Hippocampal formation (tissue), 2 donors: ENCODE data around the gene SORCS3.
A peak's percentile ranks its signal among the peaks of the same experiment; 100 is the strongest.
"Not testable (repeated sequence)": the region's sequence is repeated elsewhere in the genome, so short reads cannot be mapped to it uniquely, and the experiment has no call there.

Source experiments
- DNase-seq, 2 donors: peaks; one replicate each; lab custom pipeline; 2025; lab: John Stamatoyannopoulos, UW

The SORCS3 gene

DNA sequence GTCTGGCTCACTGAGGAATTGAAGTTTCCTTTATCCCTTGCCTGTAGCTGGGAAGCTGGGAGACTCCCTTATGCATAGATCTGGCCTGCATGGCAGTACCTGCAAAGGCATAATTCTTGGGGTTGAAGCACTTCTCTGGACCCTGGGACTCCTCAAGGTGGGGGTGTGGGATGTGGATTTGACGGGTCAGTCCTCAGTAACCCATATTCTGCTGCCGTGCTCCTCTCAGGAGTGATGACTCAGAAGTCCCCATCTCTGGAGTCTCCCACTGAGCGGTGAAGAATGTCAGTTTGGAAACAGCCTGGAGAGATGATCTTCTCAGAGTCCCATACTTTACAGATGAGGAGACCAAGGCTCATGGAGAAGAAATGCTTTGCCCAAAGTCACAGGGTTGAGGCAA is 49.0 kb downstream of the SORCS3 start:
- no peak for DNase-seq

DNA sequence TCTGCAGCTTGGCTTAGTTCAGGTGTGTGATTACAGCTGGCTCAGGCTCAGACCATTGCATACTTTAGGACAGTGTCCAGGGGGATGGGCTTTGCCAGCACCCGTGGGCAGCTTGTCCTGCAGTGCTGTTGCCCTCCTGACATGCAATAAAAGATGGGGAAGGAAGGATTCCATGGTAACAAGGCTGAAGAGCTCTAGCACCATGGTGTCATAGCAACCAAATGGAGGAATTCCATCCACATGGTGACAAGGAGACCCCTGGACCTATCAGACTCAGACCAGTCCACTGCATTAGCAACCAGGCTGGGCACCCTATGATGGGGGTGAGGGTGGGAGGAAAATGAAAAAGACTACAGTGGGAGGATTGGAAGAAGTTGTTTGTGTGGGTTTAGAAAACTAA is 49.9 kb downstream of the SORCS3 start:
- no peak for DNase-seq

DNA sequence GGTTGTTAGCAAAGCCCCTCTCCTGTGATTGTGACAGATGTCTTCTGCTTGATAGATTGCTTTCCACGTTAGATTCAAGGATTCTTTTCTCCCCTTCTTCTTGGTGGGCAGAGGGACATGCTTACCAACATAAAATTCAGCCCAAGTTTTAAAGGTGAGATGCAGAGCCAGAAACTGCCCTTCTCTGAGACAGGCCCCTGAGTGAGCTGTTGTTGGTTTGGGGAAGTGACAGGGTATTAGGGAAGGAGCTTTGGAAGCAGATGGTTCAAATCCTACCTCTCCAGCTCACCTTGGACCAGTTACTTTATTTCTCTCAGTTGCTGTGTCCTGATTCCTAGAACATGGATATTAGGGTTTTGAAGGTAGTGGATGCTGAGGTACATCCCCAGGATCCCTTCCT is 53.0 kb downstream of the SORCS3 start:
- no peak for DNase-seq

DNA sequence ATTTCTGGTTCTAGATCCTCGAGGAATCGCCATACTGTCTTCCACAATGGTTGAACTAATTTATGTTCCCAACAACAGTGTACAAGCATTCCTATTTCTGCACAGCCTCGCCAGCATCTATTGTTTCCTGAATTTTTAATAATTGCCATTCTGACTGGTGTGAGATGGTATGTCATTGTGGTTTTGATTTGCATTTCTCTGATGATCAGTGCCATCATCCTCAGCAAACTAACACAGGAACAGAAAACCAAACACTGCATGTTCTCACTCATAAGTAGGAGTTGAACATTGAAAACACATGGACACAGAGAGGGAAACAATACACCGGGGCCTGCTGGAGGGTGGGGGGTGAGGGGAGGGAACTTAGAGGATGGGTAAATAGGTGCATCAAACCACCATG is 62.2 kb downstream of the SORCS3 start:
- not testable (repeated sequence) for DNase-seq

DNA sequence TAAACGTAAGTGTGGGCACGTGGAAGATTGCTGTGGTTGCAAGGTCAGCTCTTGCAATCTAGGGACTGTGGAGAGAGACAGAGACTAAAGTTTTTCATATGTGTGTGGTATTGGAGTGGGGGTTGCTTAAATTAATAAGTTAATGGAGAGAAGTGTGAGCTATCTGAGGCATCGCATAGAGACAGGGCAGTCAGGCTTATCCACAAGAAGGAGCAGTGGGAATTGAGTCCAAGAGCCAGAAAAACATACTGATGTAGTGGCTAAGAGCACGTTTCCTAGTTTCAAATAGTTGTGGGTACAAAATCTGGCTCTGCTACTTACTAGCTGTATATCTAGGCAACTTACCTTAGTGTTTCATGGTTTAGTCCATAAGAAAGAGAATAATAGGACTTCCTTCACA is 65.8 kb downstream of the SORCS3 start:
- DNase-seq, result no peak

DNA sequence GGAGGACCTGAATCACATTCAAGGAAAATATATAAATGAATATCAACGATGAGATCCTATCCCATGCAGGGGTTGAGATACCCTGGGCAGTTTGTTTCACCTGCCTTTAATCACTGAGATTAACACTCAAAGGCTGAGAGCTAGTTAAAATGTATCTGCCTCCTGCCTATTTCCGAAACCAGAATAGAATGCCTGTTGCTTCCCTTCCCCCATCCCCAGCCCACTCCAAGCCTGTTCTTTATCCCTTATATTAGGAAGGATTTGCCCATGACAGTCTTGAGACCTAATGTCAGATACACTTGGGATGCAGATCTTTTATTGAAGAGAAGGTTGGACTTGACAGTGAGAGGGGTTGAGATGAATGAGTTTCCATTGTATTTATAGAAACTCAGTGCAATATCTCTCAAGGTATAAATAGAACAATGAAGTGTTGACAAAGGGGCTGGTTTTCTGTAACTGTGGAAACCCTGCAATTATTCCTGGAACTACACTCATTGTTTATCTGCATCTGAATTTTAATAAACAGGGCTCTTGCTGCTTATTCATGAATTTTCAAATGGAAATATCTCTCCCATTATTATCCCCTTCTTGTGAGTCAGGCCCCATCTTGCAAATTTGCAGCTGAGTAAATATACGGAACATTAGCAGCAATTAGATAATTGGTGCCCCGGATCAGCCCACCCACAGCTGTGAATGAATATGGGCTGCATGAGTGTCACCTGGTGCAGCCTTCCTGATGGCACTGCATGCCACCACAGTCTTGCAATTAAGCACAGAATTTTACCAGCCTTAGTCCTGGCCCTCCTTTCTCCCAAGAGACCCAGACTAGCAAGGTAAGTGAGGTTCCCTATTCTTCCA is 66.7 kb downstream of the SORCS3 start:
- DNase-seq, result no peak

DNA sequence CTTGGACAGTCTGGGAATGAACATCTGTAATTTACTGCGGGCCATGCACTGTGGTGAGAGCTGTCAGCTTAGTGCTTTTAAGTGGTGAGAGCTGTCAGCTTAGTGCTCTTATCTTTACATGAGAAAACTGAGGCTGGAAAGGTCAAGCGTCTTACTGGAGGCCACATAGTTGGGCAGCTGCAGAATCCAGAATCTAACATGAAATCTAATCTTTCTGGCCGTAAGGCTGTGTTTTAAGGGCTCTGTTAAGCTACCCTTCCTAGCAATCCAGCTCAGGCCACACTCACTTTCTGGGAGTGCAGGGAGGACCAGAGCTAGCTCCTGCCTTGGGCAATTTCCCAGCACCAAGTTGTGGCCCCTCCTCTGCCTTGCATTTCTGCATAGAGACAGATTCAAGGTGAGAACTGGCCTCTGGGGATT is 70.2 kb downstream of the SORCS3 start:
- DNase-seq, result no peak

DNA sequence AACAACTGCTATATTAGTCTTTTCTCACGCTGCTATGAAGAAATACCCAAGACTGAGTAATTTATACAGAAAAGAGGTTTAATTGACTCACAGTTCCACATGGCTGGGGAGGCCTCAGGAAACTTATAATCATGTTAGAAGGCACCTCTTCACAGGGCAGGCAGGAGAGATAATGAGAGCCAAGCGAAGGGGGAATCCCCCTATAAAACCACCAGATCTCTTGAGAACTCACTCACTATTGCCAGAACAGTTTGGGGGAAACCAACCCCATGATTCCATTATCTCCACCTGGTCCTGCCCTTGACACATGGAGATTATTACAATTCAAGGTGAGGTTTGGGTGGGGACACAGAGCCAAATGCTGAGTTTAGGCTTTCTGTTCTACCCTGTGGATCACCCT is 89.5 kb downstream of the SORCS3 start:
- DNase-seq, result not testable (repeated sequence)

DNA sequence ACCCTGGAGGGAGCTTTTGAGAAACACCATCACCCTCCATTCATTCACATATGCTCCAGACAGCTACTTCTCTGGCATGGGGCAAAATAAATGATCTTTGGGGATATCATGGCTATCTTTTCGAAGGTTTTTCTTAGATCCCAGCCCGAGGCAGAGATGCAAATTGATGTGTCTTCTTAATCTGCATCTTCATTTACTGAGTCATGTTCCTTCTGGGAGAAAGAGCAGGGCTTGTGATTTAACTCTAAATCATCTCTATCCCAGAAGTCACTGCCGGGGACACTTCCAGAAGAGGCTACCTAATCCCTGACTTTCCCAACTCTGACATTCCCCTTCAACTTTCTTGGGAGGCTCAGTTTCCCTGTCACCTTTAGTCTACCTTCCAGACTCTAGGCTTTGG is 90.1 kb downstream of the SORCS3 start:
- DNase-seq, result no peak

DNA sequence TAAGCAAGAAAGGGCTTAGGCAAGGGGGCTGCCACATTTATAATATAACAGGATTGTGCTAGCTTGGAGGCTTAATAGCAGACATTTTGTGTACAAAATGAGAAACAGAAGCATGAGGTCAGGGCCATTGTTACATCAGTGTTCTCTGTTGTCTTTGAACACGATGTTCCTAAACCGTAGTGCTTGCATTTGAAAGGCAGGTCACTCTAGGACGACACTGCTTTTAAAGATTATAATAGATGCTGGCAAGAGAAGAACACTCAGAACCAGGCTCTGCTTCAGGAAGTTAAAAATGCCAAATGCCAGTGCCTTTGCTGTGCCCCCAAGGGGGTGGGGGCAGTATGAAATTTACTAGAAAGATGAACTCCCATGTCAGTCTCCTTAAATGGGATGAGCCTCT is 91.1 kb downstream of the SORCS3 start:
- peak in 1 of 2 donors; percentile 36 for DNase-seq

DNA sequence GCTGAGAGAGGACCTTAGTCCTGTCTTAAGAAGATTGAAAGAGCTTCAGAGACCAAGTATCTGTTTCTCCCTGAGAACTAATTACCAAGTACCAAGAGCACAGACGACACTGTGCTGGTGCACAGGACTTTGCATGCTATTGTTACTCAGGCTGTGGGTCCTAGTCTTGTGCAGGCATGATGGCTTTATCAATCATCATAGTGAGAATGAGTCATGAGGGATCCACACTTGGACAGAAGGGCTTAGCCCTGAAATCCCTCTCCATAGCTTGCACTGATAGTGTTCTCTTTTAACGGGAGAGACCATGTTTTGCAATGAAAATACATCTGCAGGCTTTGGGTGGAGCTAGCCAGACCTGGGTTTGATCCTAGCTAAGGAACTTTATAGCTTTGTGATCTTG is 93.3 kb downstream of the SORCS3 start:
- no peak for DNase-seq

DNA sequence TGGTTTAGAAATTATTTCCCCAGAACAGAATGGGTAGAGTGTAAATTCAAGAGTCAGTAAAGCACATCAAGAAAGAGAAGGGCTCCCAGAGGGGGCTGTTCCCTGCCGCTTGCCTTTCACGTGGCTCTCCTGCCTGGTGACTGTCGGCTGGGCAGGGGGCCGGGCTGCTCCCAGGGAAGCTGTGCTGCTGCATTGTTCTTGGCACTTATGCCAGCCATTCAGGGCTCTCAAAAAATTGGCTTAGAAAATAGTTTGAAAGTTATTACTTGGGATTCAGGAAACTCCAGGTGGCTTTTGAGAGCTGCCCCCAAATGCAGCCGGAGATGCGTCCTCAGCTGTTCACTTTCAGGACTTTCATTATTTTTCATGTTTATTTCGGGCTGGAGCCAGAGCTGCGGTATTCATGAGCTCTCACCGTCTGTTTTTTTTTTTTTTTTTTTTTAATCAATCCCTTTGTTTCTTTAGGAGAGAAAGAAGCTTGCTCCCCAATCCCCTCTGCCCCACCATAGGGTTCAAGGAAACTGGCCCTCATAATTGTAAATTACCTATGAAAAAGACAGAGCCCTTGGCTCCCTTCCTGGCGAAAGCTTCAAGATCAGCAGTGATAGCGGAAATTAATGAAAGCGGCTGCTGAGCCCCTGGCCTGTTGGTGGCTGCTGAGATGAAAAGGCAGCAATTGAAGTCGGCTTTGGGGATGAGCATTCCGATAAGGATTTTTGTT is 94.1 kb downstream of the SORCS3 start:
- DNase-seq, result peak in 1 of 2 donors; percentile 23

DNA sequence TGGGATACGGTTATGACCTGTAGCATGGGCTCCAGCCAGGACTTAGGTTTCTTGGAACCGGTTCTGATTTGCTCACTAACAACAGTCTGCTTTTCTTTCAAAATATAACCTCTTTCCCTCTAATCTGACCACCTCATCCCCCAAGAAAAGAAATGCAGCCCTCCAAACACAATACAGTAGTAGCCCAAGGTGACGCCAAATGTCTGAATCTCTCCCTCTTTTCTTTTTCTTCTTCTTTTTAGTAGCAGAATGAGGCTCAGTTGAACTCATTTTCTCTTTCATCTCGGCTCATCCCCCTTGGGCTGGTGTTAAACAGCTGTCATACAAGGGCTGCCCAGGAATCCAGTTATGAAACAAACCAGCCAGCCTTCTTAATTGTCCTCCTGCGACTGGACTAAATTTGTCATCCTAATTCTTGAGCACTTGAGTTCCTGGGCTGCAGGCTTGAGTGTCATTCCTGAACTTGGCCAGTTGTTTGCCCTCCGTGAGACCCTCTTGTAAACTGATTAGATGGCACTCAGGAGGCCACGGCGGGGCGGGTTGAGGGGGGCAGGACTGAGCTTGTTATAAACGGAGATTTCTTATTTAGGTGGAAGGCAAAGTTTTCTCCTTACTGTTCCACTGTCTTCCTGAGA is 94.8 kb downstream of the SORCS3 start:
- no peak for DNase-seq

DNA sequence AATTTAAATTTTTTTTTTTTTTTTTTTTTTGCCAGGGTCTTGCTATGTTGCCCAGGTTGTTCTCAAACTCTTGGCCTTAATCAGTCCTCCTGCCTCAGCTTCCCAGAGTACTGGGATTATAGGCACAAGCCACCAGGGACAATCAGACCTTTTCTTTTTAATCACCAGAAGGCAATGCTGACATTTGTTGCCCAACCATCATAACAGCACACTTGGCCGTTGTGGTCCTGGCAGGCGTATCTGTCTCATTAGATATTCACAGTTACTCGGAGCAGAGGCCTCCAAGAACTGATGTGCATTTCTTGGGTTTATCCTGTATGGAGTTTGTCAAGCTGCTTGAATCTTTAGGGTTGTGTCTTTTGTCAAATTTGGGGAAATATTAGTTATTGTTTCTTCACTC is 100.0 kb downstream of the SORCS3 start:
- no peak for DNase-seq

DNA sequence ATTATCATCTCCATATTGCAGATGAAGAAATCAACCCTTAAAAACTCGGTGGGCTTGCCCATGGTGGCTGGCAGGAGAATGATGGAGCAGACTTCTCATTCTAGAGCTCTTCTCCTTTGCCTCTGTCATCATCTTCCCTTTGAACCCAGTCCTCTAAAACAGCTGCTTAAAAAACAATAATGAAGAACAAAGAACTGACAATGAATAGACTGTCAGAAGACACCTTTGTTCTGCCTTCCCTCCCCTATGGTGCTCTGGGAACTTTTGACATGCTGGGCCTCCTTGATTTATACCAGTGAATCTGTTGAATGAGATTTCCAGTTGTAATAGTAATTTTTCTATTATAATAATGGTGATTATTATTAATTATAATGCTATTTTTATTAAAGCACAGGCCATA is 103.0 kb downstream of the SORCS3 start:
- DNase-seq, result no peak

DNA sequence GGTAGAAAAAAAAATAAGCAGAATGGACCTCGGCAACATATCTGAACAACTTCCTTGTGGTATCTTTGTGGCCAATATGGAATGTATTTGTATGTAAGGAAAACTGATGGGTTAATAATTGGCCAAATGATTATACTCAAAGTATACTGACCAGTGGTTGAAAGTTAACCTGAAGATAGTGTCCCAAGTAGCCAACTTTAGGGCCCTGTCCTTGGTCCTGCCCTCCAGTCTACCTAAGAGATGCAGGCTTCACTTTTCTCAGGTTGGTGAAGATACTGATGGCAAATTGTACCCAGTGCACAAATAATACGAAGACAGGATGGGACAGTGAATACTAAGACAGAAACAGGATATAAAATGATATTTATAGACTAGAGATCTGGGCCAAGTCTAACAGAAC is 109.2 kb downstream of the SORCS3 start:
- DNase-seq, result no peak

DNA sequence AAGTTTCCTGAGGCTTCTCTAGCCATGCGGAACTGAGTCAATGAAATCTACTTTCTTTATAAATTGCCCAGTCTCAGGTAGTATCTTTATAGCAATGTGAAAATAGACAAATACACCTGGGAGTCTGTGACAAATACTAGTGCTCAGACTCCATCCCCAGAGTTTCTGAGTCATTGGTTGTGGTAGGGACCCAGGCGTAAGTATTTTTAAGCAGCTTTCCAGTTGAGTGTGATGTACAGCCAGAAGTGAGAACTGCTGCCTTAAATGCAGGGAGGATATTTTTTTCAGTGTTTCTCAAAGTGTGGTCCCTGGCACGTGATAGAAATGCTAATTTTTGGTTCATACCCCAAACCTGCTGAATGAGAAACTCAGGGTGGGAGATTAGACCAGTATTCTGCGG is 121.7 kb downstream of the SORCS3 start:
- no peak for DNase-seq

DNA sequence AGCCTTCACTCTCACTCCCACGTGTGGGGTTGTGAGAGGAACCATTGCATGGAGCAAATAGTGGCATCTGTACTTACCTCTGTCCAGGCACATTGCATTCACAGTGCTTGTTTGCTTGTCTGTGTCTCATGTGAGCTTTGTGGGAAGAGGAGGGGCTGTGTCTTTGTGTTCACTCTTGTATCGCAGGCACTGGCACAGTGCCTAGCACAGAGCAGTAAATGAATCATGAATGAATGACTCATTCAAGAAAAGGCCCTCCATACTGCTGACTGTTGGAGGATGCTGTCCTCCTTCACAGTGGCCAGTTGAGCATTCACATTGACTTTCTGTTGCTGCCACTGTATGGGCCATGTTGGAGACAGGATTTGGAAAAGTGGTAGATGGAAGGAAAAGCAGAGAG is 125.3 kb downstream of the SORCS3 start:
- peak in 1 of 2 donors; percentile 6 for DNase-seq

DNA sequence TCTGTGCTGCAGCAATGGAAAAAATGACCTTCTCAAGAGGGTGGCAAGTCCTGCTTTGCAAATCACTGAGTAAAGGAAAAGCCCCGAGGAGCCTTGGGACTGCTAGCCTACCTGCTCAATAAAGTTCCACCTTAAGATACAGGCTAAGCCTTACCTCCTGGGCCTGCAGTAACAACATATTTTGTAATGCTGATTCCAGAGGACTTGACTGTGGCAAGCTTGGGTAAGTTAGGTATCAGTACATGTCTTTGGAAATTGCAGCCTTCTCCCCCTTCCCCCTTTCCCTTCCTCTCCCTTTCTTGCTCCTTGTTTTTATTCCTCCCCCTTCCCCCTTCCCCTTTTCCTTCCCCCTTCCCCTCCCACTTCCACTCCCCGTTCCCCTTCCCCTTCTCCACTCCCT is 126.2 kb downstream of the SORCS3 start:
- DNase-seq, result no peak

DNA sequence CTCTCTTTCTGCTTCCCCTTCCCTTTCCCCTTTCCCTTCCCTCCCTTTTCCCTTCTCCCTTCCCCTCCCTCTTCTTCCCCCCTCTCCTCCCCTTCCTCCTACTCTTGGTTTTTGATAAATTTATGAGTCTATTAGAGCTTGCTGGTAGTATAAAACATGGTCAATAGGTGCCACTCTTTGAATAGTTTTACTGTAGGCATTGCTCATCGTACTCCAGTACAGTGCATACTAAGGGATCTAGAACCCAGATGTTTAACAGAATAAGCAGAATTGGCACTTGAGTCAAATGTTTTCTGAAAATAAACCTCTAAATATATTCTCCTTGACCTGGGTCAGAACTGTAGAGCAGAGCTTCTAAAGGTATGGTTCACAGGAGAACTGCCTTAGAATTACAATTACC is 126.7 kb downstream of the SORCS3 start:
- DNase-seq, result no peak

DNA sequence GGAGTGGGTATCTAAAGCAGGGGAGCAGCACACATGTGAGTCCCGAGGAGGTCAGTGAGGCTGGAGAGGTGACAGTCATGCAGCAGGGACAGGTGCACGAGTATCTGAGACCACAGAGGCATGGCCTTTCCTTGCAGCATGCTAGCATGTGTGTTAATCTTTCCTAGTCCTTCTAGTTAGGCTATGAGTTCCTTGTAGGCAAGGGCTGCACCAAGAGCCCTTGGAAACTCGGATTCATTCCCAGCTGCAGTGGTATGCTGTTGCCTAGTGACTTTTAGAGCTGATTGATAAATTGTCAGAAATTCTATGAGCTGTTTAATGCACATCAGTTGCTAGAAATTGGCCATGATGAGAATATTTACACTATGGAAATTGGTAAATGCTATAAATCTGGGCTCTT is 132.0 kb downstream of the SORCS3 start:
- DNase-seq, result no peak

DNA sequence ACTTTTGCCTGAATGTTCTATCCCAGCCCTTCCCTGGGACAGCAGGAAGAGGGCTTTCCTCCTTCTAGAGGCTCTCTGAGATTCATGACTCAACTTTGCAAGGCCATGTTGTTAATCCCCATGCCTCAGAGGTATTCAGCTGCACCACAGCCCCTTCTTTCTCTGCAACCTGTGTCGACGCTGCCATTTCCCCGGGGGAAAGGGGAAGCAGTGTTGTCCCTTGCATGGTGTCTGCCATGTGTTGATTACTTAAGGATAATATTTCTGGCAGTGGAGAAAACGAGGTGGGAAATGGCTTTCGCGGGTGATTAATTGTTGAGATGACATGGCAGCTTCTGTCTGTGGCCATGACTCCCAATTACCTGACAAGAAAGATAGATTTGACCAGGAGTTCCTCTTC is 133.1 kb downstream of the SORCS3 start:
- DNase-seq, result no peak
